Measurements from ENCODE around the gene OFD1.
"Not testable (repeated sequence)": the region's sequence is repeated elsewhere in the genome, so short reads cannot be mapped to it uniquely, and the experiment has no call there.

Gene OFD1

DNA sequence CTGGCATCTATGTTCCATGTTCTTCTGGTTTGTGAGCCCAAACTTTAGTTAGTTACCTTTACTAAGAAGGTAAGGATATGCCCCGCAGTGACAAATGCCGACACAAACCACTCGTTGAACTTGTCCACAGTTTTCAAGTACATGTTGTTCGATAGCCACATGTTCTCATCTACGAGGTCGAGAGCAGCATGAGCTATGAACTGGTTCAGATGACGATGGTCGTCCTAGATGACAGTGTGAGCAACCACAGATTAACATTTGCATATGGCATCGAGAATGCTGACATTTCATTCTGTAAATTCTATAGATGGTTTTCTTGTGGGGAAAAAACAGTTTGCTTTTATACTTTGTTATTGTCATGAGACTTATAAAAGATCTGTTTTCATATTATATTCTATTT, 18.1 kb upstream of the OFD1 start:
- Histone ChIP-seq H3K9ac (ENCODE audit: low read depth, low read length) (no peak overlapping the region), H3K9me3 (replicated peaks; ENCODE audit: low read length) (no peaks in the 10 kb centered on the region), H3K4me1 (ENCODE audit: control insufficient read depth, insufficient read depth, low read length) (peaks cover 14% of the 10 kb centered on the region), H3K4me2 (ENCODE audit: low read length) (no peak overlapping the region), H3K4me3 (ENCODE audit: low read length) (no peak overlapping the region), H3K27me3 (ENCODE audit: control insufficient read depth, insufficient read depth, low read length) (no peaks in the 10 kb centered on the region), H3K36me3 (ENCODE audit: insufficient read depth, low read length) (peaks cover 22% of the 10 kb centered on the region)

DNA sequence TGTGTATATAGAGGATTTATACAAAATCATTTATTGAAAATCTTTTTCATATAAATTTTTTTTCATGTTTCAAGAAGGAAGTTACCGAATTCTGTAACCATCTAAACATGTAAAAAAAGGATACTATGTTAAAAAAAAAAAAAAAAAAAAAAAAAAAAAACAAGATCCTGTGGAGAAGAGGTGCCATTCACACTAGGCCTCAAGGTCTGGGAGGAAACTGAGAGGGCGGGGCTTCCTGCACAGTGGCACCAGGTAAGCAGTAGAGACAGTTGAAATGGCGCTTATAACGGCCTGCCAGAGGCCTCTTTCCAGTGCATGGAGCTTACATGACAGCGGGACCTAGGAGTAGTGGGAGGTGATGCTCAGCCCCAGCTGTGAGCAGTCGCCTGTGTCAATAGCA, 17.6 kb upstream of the OFD1 start:
- H3K4me1 ChIP-seq (ENCODE audit: control insufficient read depth, insufficient read depth, low read length) = peaks cover 19% of the 10 kb centered on the region
- H3K36me3 ChIP-seq (ENCODE audit: insufficient read depth, low read length) = peaks cover 17% of the 10 kb centered on the region

DNA sequence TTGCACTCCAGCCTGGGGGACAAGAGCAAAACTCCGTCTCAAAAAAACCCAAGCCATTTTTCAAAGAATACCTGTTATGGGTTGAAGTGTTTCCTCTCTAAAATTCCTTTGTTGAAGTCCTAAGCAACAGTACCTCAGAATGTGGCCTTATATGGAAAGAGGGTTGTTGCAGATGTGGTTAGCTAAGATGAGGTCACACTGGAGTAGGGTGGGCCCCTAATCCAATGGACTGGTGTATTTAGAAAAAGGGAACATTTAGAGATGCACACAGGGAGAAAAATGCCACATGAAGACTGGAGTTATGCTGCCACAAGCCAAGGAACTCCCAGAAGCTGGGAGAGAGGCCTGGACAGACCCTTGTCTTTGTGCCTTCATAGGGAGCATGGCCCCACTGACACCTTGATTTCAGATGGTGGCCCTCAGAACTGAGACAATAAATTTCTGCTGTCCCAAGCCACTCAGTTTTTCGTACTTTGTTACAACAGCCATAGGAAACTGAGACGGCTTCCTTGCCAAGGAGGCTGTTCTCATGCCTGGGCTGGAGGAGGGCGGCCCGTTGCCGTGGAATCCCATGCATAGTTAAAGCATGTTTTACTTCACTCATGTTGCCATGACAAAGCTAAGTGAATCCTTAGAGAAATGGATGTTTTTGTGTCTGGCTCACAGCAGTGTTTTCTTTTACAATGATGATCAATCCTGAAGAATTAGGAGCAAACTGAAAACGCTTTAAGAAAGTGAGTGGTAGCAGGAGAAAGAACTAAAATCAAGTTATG, 16.7 kb upstream of the OFD1 start:
- no peak overlapping the region for H3K4me3 ChIP-seq (ENCODE audit: low read length)
- H3K27me3 ChIP-seq (ENCODE audit: control insufficient read depth, insufficient read depth, low read length) = no peaks in the 10 kb centered on the region
- H3K4me1 ChIP-seq (ENCODE audit: control insufficient read depth, insufficient read depth, low read length) = peaks cover 26% of the 10 kb centered on the region
- H3K4me2 ChIP-seq (ENCODE audit: low read length) = no peak overlapping the region
- peaks cover 13% of the 10 kb centered on the region for H3K36me3 ChIP-seq (ENCODE audit: insufficient read depth, low read length)
- H3K9me3 ChIP-seq (replicated peaks; ENCODE audit: low read length) = no peaks in the 10 kb centered on the region
- peak overlapping the region; percentile 13 for H3K9ac ChIP-seq (ENCODE audit: low read depth, low read length)

More for the DNA sequence above, 17.6 kb upstream of the OFD1 start:
- Histone ChIP-seq H3K4me3 (ENCODE audit: low read length) (no peak overlapping the region), H3K4me2 (ENCODE audit: low read length) (no peak overlapping the region), H3K9ac (ENCODE audit: low read depth, low read length) (no peak overlapping the region), H3K9me3 (replicated peaks; ENCODE audit: low read length) (no peaks in the 10 kb centered on the region), H3K27me3 (ENCODE audit: control insufficient read depth, insufficient read depth, low read length) (no peaks in the 10 kb centered on the region)

DNA sequence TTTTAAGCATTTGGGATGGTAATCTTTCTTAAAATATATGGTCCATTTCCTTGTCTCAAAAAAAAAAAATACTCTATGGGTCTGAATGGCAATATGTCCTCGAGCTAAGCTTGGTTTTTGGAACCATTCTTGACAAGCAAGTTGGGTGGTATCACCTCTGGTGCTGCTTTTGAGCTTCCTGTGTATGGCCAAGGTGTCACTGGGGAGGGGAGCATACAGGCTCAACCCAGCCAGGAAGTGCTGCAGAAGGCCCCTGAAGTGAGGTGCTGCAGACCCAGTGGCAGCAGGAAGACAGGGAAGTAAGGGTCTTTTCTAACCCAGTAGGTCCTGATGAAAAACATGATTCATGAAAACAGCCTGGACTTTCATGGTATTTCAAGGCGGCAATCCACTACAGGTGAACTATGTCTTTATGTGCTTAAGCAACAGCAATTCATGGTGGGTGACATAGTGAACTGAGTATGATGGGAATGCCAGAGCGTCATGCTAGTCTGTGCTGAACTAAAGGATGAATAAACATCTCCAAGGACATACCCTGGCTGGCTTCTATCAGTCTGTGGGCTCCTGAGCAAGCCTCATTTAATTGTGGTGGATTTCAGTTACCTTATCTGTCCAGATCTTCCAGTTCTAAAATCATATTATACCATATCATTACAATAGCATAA, 15.2 kb upstream of the OFD1 start:
- Histone ChIP-seq H3K27me3 (ENCODE audit: control insufficient read depth, insufficient read depth, low read length) (no peaks in the 10 kb centered on the region), H3K4me3 (ENCODE audit: low read length) (no peak overlapping the region), H3K4me1 (ENCODE audit: control insufficient read depth, insufficient read depth, low read length) (peaks cover 26% of the 10 kb centered on the region)

DNA sequence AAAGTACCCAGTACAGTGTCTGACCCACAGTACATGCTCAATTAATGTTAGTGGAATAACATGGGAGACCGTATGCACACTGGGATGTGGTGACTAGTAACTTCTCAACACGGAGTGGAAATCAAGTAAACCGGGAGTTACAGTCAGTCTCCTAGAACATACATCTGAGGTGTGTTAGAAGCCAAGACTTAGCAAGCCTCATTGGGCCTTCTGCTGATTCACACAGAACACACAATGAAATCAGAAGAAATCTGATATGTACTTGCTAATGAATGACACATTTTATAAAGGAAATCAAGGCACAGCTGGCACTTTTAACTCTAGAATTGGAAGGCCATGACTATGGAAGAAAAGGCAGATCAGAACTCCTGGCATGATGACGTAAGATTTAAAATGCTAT, 13.2 kb upstream of the OFD1 start:
- Histone ChIP-seq H3K27me3 (ENCODE audit: control insufficient read depth, insufficient read depth, low read length) (no peaks in the 10 kb centered on the region), H3K9me3 (replicated peaks; ENCODE audit: low read length) (no peaks in the 10 kb centered on the region), H3K4me3 (ENCODE audit: low read length) (no peak overlapping the region), H3K4me2 (ENCODE audit: low read length) (peak overlapping the region; percentile 12), H3K4me1 (ENCODE audit: control insufficient read depth, insufficient read depth, low read length) (peaks cover 26% of the 10 kb centered on the region), H3K36me3 (ENCODE audit: insufficient read depth, low read length) (peaks cover 13% of the 10 kb centered on the region), H3K9ac (ENCODE audit: low read depth, low read length) (no peak overlapping the region)

More for the DNA sequence above, 15.2 kb upstream of the OFD1 start:
- peaks cover 13% of the 10 kb centered on the region for H3K36me3 ChIP-seq (ENCODE audit: insufficient read depth, low read length)
- no peak overlapping the region for H3K9ac ChIP-seq (ENCODE audit: low read depth, low read length)
- no peaks in the 10 kb centered on the region for H3K9me3 ChIP-seq (replicated peaks; ENCODE audit: low read length)
- H3K4me2 ChIP-seq (ENCODE audit: low read length) = no peak overlapping the region

DNA sequence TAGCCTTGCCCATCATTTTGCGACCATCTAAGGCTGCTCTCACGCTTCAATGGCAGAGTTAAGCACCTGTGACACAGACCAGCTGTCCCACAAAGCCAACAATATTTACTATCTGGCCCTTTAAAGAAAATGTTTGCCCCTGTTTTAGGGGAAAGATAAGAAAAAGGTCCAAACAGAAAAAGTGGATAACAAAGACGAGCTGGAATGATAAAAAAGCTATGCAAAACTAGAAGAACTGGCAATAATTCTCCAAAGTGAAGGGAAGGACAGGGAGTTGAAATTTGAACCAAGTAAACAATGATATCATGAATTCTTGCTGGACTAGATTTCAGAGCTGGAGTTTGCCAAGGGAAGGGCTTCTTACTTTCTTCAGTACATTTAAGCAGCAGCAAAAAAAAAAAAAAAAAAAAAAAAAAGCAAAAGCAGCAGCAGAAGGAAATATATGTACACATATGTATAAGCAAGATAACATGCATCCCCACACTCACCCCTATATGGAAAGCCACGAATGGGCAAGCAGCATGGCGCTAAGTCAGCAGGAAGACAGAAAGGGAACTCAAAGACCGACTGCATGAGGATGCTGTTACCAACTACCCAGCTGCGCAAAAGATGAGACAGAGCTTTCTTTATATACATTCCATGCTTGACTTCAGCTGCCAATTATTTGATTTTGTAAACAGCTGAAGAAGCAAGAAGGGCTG, 12.6 kb upstream of the OFD1 start:
- H3K9ac ChIP-seq (ENCODE audit: low read depth, low read length) = no peak overlapping the region
- no peaks in the 10 kb centered on the region for H3K27me3 ChIP-seq (ENCODE audit: control insufficient read depth, insufficient read depth, low read length)
- no peak overlapping the region for H3K4me3 ChIP-seq (ENCODE audit: low read length)
- H3K4me1 ChIP-seq (ENCODE audit: control insufficient read depth, insufficient read depth, low read length) = peaks cover 26% of the 10 kb centered on the region
- H3K4me2 ChIP-seq (ENCODE audit: low read length) = peak overlapping the region; percentile 12
- H3K36me3 ChIP-seq (ENCODE audit: insufficient read depth, low read length) = peaks cover 10% of the 10 kb centered on the region
- H3K9me3 ChIP-seq (replicated peaks; ENCODE audit: low read length) = no peaks in the 10 kb centered on the region

DNA sequence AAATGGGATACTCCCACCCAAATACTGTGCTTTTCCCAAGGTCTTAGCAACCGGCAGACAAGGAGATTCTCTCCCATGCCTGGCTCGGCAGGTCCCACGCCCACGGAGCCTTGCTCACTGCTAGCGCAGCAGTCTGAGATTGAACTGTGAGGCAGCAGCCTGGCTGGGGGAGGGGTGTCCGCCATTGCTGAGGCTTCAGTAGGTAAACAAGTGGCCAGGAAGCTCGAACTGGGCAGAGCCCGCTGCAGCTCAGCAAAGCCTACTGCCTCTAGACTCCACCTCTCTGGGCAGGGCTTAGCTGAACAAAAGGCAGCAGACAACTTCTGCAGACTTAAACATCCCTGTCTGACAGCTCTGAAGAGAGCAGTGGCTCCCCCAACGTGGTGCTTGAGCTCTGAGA, 9.7 kb upstream of the OFD1 start:
- H3K9ac ChIP-seq (ENCODE audit: low read depth, low read length); H3K9me3 ChIP-seq (replicated peaks; ENCODE audit: low read length); H3K4me2 ChIP-seq (ENCODE audit: low read length); H3K4me3 ChIP-seq (ENCODE audit: low read length); H3K27me3 ChIP-seq (ENCODE audit: control insufficient read depth, insufficient read depth, low read length); H3K36me3 ChIP-seq (ENCODE audit: insufficient read depth, low read length): not testable (repeated sequence)
- peaks cover 16% of the 10 kb centered on the region for H3K4me1 ChIP-seq (ENCODE audit: control insufficient read depth, insufficient read depth, low read length)

DNA sequence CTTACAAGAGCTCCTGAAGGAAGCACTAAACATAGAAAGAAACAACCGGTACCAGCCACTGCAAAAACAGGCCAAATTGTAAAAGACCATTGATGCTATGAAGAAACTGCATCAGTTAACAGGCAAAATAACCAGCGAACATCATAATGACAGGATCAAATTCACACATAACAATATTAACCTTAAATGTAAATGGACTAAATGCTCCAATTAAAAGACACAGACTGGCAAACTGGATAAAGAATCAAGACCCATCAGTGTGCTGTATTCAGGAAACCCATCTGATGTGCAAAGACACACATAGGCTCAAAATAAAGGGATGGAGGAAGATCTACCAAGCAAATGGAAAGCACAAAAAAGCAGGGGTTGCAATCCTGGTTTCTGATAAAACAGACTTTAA, 8.0 kb upstream of the OFD1 start:
- H3K4me1 ChIP-seq (ENCODE audit: control insufficient read depth, insufficient read depth, low read length) = peaks cover 10% of the 10 kb centered on the region
- not testable (repeated sequence) for H3K36me3 ChIP-seq (ENCODE audit: insufficient read depth, low read length); H3K4me3 ChIP-seq (ENCODE audit: low read length); H3K9ac ChIP-seq (ENCODE audit: low read depth, low read length); H3K4me2 ChIP-seq (ENCODE audit: low read length); H3K9me3 ChIP-seq (replicated peaks; ENCODE audit: low read length); H3K27me3 ChIP-seq (ENCODE audit: control insufficient read depth, insufficient read depth, low read length)

DNA sequence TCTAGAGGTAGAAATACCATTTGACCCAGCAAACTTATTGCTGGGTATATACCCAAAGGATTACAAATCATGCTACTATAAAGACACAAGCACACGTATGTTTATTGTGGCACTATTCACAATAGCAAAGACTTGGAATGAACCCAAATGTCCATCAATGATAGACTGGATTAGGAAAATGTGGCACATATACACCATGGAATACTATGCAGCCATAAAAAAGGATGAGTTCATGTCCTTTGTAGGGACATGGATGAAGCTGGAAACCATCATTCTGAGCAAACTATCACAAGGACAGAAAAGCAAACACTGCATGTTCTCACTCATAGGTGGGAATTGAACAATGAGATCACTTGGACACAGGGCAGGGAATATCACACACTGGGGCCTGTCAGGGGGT, 4.0 kb upstream of the OFD1 start:
- not testable (repeated sequence) for H3K4me3 ChIP-seq (ENCODE audit: low read length); H3K9me3 ChIP-seq (replicated peaks; ENCODE audit: low read length); H3K36me3 ChIP-seq (ENCODE audit: insufficient read depth, low read length); H3K4me1 ChIP-seq (ENCODE audit: control insufficient read depth, insufficient read depth, low read length); H3K4me2 ChIP-seq (ENCODE audit: low read length); H3K27me3 ChIP-seq (ENCODE audit: control insufficient read depth, insufficient read depth, low read length); H3K9ac ChIP-seq (ENCODE audit: low read depth, low read length)

DNA sequence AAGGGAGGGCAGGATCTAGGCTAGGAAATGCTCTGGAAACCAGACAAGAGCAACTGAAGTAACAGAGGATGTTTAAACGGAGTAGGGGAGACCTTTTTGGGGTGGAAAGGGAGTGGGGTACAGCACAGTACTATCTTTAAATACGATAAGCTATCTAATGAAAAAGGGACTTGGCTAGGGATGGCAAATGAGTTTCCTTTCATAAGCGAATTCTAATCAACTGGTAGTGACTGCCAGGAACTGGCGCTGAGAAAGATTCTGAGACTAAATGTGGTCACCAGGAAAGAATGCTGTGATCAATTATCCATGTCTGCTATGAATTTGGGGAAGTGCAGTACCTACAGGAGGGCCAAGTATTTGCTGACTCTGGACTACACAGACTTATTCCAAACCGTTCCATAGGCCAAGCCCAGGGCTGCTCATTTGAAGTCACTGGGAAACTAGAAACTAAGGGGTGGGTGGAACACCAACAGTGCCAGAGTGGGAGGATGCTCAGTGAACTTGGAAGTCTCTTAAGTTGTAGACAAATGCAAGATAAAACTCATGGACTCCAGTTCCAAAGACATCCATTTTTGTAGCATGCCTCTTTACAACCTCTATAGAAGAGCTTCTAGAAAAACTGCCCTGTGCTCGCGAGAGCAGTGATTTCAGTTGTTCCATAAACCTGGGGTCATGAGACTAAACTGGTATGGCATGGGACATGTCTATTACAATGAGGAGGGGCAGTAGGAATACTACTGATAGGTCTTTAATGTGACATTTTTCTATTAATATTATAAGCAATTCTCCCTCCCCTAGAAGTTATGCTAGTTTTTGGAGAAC, 2.1 kb upstream of the OFD1 start:
- H3K4me1 ChIP-seq (ENCODE audit: control insufficient read depth, insufficient read depth, low read length) = peaks cover 11% of the 10 kb centered on the region
- no peak overlapping the region for H3K4me3 ChIP-seq (ENCODE audit: low read length)
- H3K9me3 ChIP-seq (replicated peaks; ENCODE audit: low read length) = no peaks in the 10 kb centered on the region
- no peak overlapping the region for H3K4me2 ChIP-seq (ENCODE audit: low read length)
- no peaks in the 10 kb centered on the region for H3K36me3 ChIP-seq (ENCODE audit: insufficient read depth, low read length)
- no peak overlapping the region for H3K9ac ChIP-seq (ENCODE audit: low read depth, low read length)
- H3K27me3 ChIP-seq (ENCODE audit: control insufficient read depth, insufficient read depth, low read length) = no peaks in the 10 kb centered on the region

DNA sequence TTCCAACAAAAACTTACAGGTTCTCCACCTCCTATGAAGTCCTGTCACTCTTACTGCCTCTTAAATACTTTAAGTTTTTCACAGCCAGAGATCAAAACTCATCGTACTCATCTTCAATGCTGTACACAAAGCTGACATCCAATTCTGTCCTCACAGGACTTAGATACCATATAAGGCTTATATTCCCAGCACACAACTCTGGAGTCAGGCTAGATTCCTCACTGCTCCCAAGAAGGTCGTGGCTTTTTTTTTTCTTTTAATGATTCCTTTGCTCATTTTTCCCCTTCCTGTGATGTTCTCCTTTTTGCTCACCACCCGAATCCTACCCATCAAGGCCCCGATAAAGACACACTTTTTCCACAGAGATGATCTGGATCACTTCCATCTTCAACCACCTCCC, 1.0 kb upstream of the OFD1 start:
- no peaks in the 10 kb centered on the region for H3K9me3 ChIP-seq (replicated peaks; ENCODE audit: low read length)
- no peaks in the 10 kb centered on the region for H3K36me3 ChIP-seq (ENCODE audit: insufficient read depth, low read length)
- H3K27me3 ChIP-seq (ENCODE audit: control insufficient read depth, insufficient read depth, low read length) = no peaks in the 10 kb centered on the region
- H3K4me3 ChIP-seq (ENCODE audit: low read length) = peak overlapping the region; percentile 81
- H3K4me2 ChIP-seq (ENCODE audit: low read length) = peak overlapping the region; percentile 77
- H3K9ac ChIP-seq (ENCODE audit: low read depth, low read length) = peak overlapping the region; percentile 89
- peaks cover 11% of the 10 kb centered on the region for H3K4me1 ChIP-seq (ENCODE audit: control insufficient read depth, insufficient read depth, low read length)
